Astrocyte of the spinal cord (primary cell): ENCODE results near the gene REXO4.

ENCODE experiments used
- DNase-seq: peaks from one replicate; pipeline ENCODE4 v3.0.0; 2011; ENCODE audit warnings: low read depth, low spot score
- H3K4me3 ChIP-seq: 2 replicates; pipeline ENCODE4 v1.5.1; 2011; ENCODE audit warnings: low read depth, mild to moderate bottlenecking, low read length, moderate library complexity
- CTCF ChIP-seq: IDR thresholded peaks from 2 replicates; pipeline ENCODE4 v1.5.1; 2012; ENCODE audit warnings: low read depth, mild to moderate bottlenecking, low read length, inconsistent platforms
- in situ Hi-C: cut with HindIII; loops from 2 replicates; pipeline ENCODE4 v1.10.0; 2017; ENCODE audit warnings: low sequenced_read_pairs

Gene REXO4

GRCh38 chr9:133359399-133360175 lies 58.2 kb downstream of the REXO4 start:
- TF ChIP-seq CTCF: peak; percentile 30
- no peak overlapping the region for H3K4me3 ChIP-seq
- in situ Hi-C loops: no loop called here
- no peak for DNase-seq

GRCh38 chr9:133357656-133358055 lies 60.2 kb downstream of the REXO4 start:
- TF ChIP-seq CTCF: no peak
- no peak for DNase-seq
- in situ Hi-C loops: no loop called here
- no peak overlapping the region for H3K4me3 ChIP-seq

GRCh38 chr9:133356391-133357091 lies 61.3 kb downstream of the REXO4 start, which contains the start of the genes SURF1 and SURF2:
SURF1 (minus strand) TSS chr9:133356487; CDS start chr9:133356453, 34 bp downstream.
SURF2 (plus strand) TSS chr9:133356550; CDS start chr9:133356593, 43 bp downstream.
- DNase-seq: peak; percentile 76
- in situ Hi-C loops: no loop called here

More at GRCh38 chr9:133356391-133357091, 61.3 kb downstream of the REXO4 start, which contains the start of the genes SURF1 and SURF2:
- peak within 1 kb of the TSS; percentile 81 for H3K4me3 ChIP-seq
- peak; percentile 12 for TF ChIP-seq CTCF
